Sigmoid colon (tissue), 4 donors: Measurements from ENCODE around the gene PRR3.

ENCODE experiments used
- CTCF ChIP-seq, 4 experiments: fragments of 450-650 bp in 3 of 4; fragments of 200-600 bp in 1 of 4; IDR thresholded peaks; one replicate each; pipeline ENCODE4 v1.5.1; 2016 to 2019; ENCODE audit warnings: antibody characterized with exemption in 4 of 4, mild to moderate bottlenecking in 3 of 4, moderate library complexity in 2 of 4
- EP300 ChIP-seq, 4 donors: sonication (generic); formaldehyde crosslinking; IDR thresholded peaks; one replicate each; pipeline ENCODE4 v1.6.1; 2017; ENCODE audit warnings: antibody characterized with exemption in 4 of 4
- POLR2A ChIP-seq, 2 donors: fragments of 450-650 bp; IDR thresholded peaks; one replicate each; pipeline ENCODE4 v1.6.1; 2016; ENCODE audit warnings: antibody characterized with exemption in 2 of 2, mild to moderate bottlenecking in 2 of 2, moderate library complexity in 2 of 2
- POLR2AphosphoS5 ChIP-seq, 4 donors: sonication (generic); formaldehyde crosslinking; IDR thresholded peaks; one replicate each; pipeline ENCODE4 v1.6.1; 2017; ENCODE audit warnings: antibody characterized with exemption in 4 of 4

GRCh38 chr6:30571762-30572082 is 14.6 kb downstream of the PRR3 start:
- TF ChIP-seq POLR2A (IDR thresholded peaks at IDR 0.05) (no peak), POLR2AphosphoS5 (IDR thresholded peaks at IDR 0.05) (no peak), EP300 (IDR thresholded peaks at IDR 0.05) (no peak), CTCF (IDR thresholded peaks at IDR 0.05) (no peak)
